Lung (tissue), 12 donors: ENCODE results near the gene TSPAN19. TPM values are rescaled to one million over a fixed set of nuclear protein-coding genes. Genes with fewer than 3 reads are reported as not detected.

ENCODE experiments used
- ATAC-seq: fragments of 200-7000 bp; cut with Tn5 transposase; one replicate; pipeline ENCODE4 v1.9.1; 2020; ENCODE audit warnings: moderate number of reproducible peaks; ENCODE audit not compliant: insufficient read depth, low FRiP score
- DNase-seq, 3 donors: peaks; one replicate each; pipeline ENCODE4 v3.0.0-alpha.2; 2013 to 2017
- H3K27ac ChIP-seq, 2 donors: one replicate each; pipeline ENCODE4 v1.5.1; 2013; ENCODE audit warnings: mild to moderate bottlenecking in 2 of 2, moderate library complexity in 2 of 2, control low read depth in 1 of 2, inconsistent platforms in 1 of 2, low read depth in 1 of 2, low read length in 1 of 2
- H3K27me3 ChIP-seq, 3 donors: one replicate each; pipeline ENCODE4 v1.5.1; 2013; ENCODE audit warnings: low read length in 2 of 3; ENCODE audit not compliant: control insufficient read depth in 3 of 3, insufficient read depth in 3 of 3
- H3K36me3 ChIP-seq, 4 donors: one replicate each; pipeline ENCODE4 v1.5.1; 2013; ENCODE audit warnings: low read length in 4 of 4, mild to moderate bottlenecking in 1 of 4, moderate library complexity in 1 of 4; ENCODE audit not compliant: control insufficient read depth in 4 of 4, insufficient read depth in 4 of 4
- H3K4me1 ChIP-seq, 5 donors: one replicate each; pipeline ENCODE4 v1.5.1; 2013; ENCODE audit warnings: low read length in 5 of 5, mild to moderate bottlenecking in 2 of 5, moderate library complexity in 1 of 5; ENCODE audit not compliant: control insufficient read depth in 5 of 5, insufficient read depth in 5 of 5
- H3K4me3 ChIP-seq: one replicate; pipeline ENCODE4 v1.5.1; 2013; ENCODE audit warnings: mild to moderate bottlenecking, control low read depth, moderate library complexity
- H3K9ac ChIP-seq, 2 donors: one replicate each; pipeline ENCODE4 v1.5.1; 2013; ENCODE audit warnings: low read length in 2 of 2, control low read depth in 1 of 2; ENCODE audit not compliant: insufficient read depth in 1 of 2
- H3K9me3 ChIP-seq, 4 donors: one replicate each; pipeline ENCODE4 v1.5.1; 2013; ENCODE audit warnings: low read length in 3 of 4, mild to moderate bottlenecking in 1 of 4, moderate library complexity in 1 of 4; ENCODE audit not compliant: control insufficient read depth in 4 of 4, insufficient read depth in 3 of 4
- WGBS, 2 donors: extraction: QIAGEN DNeasy Blood & Tissue Kit; methylation state at CpG; one replicate each; pipeline ENCODE4 v1.1.7; 2013; 5-methylcytosine and 5-hydroxymethylcytosine counted together
- polyA plus RNA-seq, 2 donors: library from polyadenylated mRNA; stranded (reverse); fragments of 200-250 nt; gene quantifications; one replicate each; pipeline ENCODE4 v1.2.1, GENCODE V29; 2013
- total RNA-seq, 2 donors: library from RNA; depleted of rRNA in 1 of 2; stranded (reverse); fragments of >200 nt in 1 of 2; gene quantifications; one replicate each; pipeline ENCODE4 v1.2.1, GENCODE V29; 2014 to 2021
- TF ChIP-seq, protein P1 (sequence below): IDR thresholded peaks from 2 replicates; pipeline ENCODE4 v1.5.1; 2012; ENCODE audit warnings: mild to moderate bottlenecking; ENCODE audit errors: control extremely low read depth, extremely low read depth
- donor health status: control.
- donor health status: control.
- donor health status: Bipolar disorder and iron deficiency.
- donor health status: healthy.
- donor health status: DM: yes; HTN: yes; CAD: no.

TSPAN19 gene
- total and polyA plus RNA-seq, 4 donors = 10.5 to 21.5 (median 15.4) TPM

DNA sequence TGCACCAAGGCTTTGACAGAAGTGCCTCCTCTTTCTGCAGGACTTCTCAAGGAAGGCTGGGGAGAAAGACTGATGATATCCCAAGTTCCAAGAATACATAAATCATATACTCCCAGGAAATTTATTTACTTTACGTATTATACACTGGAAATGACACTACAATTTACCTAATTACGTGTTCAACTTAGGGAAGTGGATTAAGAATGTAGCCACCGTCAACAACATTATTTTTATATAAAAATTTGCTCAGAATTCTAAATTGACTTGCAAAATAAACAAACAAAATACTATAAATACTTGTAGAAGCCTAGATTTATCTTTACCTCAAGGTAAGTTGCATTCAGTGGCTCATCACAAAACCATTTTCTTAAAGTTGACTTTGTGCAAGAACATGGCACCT is 18.9 kb downstream of the TSPAN19 start:
- WGBS, 2 donors = 75 to 76% methylated on average over 3 of the region's 3 CpGs

DNA sequence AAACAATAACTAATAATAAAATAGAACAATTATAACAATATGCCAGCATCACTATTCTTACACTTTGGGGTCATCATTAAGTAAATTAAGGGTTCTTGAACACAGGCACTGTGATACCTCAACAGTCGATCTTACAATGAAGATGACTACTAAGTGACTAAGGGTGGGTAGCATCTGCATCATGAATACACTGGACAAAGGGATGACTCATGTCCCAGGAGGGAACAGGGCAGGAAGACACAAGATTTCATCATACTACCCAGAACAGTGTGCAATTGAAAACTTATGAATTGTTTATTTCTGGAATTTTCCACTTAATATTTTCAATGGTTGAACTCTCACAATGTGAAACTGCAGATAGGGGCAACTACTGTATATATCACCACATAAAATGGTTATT is 19.7 kb downstream of the TSPAN19 start:
- WGBS, 2 donors = 64 to 83% methylated on average over 1 of the region's 1 CpG
- Histone ChIP-seq H3K9ac (no peak overlapping the region), H3K4me3 (no peak overlapping the region), H3K4me1 (no peaks in the 10 kb centered on the region), H3K27me3 (no peaks in the 10 kb centered on the region), H3K9me3 (no peaks in the 10 kb centered on the region), H3K27ac (no peak overlapping the region), H3K36me3 (no peaks in the 10 kb centered on the region)
- TF ChIP-seq, protein P1, sequence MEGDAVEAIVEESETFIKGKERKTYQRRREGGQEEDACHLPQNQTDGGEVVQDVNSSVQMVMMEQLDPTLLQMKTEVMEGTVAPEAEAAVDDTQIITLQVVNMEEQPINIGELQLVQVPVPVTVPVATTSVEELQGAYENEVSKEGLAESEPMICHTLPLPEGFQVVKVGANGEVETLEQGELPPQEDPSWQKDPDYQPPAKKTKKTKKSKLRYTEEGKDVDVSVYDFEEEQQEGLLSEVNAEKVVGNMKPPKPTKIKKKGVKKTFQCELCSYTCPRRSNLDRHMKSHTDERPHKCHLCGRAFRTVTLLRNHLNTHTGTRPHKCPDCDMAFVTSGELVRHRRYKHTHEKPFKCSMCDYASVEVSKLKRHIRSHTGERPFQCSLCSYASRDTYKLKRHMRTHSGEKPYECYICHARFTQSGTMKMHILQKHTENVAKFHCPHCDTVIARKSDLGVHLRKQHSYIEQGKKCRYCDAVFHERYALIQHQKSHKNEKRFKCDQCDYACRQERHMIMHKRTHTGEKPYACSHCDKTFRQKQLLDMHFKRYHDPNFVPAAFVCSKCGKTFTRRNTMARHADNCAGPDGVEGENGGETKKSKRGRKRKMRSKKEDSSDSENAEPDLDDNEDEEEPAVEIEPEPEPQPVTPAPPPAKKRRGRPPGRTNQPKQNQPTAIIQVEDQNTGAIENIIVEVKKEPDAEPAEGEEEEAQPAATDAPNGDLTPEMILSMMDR = no peak
- ATAC-seq (no peak), DNase-seq (no peak)

More for the DNA sequence above, 18.9 kb downstream of the TSPAN19 start:
- TF ChIP-seq, protein P1 = no peak
- H3K4me1 ChIP-seq = no peaks in the 10 kb centered on the region
- no peaks in the 10 kb centered on the region for H3K36me3 ChIP-seq
- H3K27me3 ChIP-seq = no peaks in the 10 kb centered on the region
- no peak overlapping the region for H3K9ac ChIP-seq
- no peaks in the 10 kb centered on the region for H3K9me3 ChIP-seq
- ATAC-seq (no peak), DNase-seq (no peak)
- H3K27ac ChIP-seq = no peak overlapping the region
- H3K4me3 ChIP-seq = no peak overlapping the region

GRCh38 chr12:85007836-85008235 is 28.2 kb downstream of the TSPAN19 start:
- no peak overlapping the region for H3K4me3 ChIP-seq
- DNase-seq (no peak), ATAC-seq (no peak)
- no peaks in the 10 kb centered on the region for H3K4me1 ChIP-seq
- H3K36me3 ChIP-seq = no peaks in the 10 kb centered on the region
- no peaks in the 10 kb centered on the region for H3K27me3 ChIP-seq
- WGBS, 2 donors = 34 to 68% methylated on average over 4 of the region's 4 CpGs
- TF ChIP-seq, protein P1 = no peak
- H3K9me3 ChIP-seq = no peaks in the 10 kb centered on the region
- no peak overlapping the region for H3K27ac ChIP-seq
- H3K9ac ChIP-seq = no peak overlapping the region

DNA sequence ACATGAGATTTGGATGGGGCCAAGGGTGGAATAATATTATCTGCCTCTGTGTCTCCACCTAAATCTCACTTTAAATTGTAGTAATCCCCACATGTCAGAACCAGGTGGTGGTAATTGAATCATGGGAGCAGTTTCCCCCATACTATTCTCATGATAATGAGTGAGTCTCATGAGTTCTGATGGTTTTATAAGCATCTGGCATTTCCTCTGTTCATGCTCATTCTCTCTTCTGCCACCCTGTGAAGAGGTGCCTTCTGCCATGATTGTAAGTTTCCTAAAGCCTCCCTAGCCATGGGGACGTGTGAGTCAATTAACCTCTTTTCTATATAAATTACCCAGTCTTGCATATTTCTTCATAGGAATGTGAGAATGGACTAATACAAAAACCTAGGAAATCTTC is 29.9 kb downstream of the TSPAN19 start:
- no peak overlapping the region for H3K9ac ChIP-seq
- no peaks in the 10 kb centered on the region for H3K27me3 ChIP-seq
- no peak overlapping the region for H3K4me3 ChIP-seq
- DNase-seq (no peak), ATAC-seq (no peak)
- H3K36me3 ChIP-seq = no peaks in the 10 kb centered on the region
- H3K9me3 ChIP-seq = no peaks in the 10 kb centered on the region
- TF ChIP-seq, protein P1 = no peak
- H3K4me1 ChIP-seq = no peaks in the 10 kb centered on the region
- WGBS, 2 donors = 70 to 95% methylated on average over 1 of the region's 1 CpG
- H3K27ac ChIP-seq = no peak overlapping the region
